Retinal pigment epithelial cell (primary cell): ENCODE results near the gene MAP4.
A peak's percentile ranks its signal among the peaks of the same experiment; 100 is the strongest.

ENCODE experiments used
- DNase-seq: peaks from one replicate; pipeline ENCODE4 v3.0.0-alpha.2; 2010; ENCODE audit warnings: low read depth
- H3K4me3 ChIP-seq: 2 replicates; pipeline ENCODE4 v1.5.1; 2011; ENCODE audit warnings: mild to moderate bottlenecking, low read length, control low read depth, moderate library complexity
- TF ChIP-seq, protein P1 (sequence below): conservative IDR thresholded peaks from 2 replicates; pipeline ENCODE4 v1.5.1; 2011; ENCODE audit warnings: low read depth, low read length, control low read depth, inconsistent platforms

MAP4 gene

DNA sequence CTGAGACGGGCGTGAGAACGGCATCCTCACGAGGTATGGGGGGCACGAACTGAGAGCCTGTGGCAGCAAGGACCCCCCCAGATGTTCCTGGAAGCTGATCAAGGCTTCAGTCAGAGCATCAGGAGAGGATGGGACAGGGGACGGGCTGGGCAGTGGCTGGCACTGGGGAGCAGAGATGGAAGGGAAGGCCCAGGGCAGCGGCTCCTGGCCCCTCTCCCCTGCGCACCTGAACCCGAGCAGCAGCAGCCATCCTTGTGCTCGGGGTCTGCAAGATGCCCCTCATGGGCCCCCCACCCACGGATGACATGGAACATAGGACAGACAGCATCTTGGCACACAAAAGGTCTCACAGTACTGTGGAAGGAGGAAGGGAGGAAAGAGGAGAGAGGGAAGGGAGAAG, 161.9 kb downstream of the MAP4 start:
- TF ChIP-seq, protein P1, sequence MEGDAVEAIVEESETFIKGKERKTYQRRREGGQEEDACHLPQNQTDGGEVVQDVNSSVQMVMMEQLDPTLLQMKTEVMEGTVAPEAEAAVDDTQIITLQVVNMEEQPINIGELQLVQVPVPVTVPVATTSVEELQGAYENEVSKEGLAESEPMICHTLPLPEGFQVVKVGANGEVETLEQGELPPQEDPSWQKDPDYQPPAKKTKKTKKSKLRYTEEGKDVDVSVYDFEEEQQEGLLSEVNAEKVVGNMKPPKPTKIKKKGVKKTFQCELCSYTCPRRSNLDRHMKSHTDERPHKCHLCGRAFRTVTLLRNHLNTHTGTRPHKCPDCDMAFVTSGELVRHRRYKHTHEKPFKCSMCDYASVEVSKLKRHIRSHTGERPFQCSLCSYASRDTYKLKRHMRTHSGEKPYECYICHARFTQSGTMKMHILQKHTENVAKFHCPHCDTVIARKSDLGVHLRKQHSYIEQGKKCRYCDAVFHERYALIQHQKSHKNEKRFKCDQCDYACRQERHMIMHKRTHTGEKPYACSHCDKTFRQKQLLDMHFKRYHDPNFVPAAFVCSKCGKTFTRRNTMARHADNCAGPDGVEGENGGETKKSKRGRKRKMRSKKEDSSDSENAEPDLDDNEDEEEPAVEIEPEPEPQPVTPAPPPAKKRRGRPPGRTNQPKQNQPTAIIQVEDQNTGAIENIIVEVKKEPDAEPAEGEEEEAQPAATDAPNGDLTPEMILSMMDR, result no peak
- no peak for DNase-seq
- no peak overlapping the region for H3K4me3 ChIP-seq

GRCh38 chr3:47852604-47853602, 163.3 kb downstream of the MAP4 start:
- DNase-seq, result no peak
- H3K4me3 ChIP-seq, result no peak overlapping the region
- TF ChIP-seq, protein P1, result peak; percentile 5

GRCh38 chr3:47851888-47852603, 164.2 kb downstream of the MAP4 start:
- TF ChIP-seq, protein P1, result no peak
- no peak for DNase-seq
- no peak overlapping the region for H3K4me3 ChIP-seq

DNA sequence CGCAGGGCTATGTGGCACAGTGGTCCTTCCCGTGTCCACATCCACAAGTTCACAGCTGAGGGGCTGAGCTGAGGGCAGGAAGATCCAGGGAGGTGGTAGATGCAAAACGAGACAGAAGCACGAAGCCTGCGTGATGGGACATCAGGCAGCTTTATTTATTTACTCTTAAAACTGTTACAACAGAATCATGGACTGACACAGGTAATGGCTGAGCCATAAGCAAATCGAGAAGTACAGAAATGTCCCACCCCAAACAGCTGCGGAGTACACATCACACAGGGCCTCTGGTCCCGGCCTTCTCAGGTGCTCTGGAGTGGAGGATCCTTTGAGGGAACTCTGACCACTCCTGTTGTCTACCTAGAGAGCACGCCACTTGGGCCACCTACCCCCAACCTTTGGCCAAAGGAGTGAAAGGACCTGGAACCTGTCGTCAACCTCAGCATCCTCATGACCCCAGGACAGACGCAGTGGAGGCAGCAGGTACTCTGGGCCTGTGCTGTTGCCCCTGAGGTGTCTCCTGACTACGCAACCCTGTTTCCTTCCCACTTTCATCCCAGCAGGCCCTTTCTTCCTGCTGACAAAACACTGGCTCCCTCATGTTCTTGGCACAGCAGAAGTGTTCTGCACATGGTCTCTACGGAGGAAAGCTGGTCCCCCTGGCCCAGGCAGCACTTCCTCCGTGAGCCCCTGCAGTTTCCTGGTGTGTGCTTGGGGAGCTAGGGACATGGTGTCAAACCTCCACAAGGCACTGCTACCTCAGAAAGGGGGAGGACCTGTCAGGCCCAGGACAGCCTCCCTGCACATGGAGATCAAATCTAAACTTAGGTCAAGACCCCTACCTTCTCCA, 165.4 kb downstream of the MAP4 start:
- TF ChIP-seq, protein P1, result no peak
- no peak overlapping the region for H3K4me3 ChIP-seq
- no peak for DNase-seq

DNA sequence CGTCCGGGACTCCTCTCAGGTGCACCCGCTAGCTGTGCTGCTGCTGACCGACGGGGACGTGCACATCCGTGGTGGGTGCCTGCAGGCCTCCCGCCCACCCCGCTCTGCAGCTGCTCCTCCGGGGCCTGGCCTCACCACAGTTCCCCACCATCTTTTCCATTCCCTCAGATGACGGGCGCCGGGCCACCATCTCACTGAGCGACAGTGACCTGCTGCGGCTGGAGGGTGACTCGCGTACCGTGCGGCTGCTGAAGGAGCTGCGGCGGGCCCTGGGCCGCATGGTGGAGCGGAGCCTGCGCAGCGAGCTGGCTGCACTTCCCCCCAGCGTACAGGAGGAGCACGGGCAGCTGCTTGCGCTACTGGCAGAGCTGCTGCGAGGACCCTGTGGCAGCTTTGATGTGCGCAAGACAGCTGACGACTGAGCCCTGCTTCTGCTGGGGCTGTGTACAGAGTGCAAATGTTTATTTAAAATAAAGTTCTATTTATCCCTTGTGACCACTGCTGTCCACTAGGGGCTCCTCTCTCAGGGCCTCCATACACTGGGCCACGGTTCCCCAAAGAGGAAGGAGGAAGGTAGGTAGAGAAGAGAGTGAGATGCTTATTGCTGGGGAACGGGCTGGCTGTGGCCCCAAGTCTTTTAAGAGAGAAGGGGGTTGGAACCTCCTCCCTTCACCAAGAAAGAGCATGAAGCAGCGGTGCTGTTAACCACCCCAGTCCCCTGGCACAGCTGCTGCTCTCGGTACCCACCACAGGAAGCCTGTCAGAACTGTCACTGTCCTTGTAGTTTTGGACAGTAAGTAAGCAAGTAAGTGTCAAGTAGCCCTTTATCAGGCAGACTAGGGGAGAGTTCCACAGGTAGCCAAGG, 166.3 kb downstream of the MAP4 start:
- H3K4me3 ChIP-seq, result no peak overlapping the region
- TF ChIP-seq, protein P1, result peak; percentile 68
- DNase-seq, result no peak

GRCh38 chr3:47849186-47849698, 167.0 kb downstream of the MAP4 start:
- TF ChIP-seq, protein P1, result no peak
- H3K4me3 ChIP-seq, result no peak overlapping the region
- no peak for DNase-seq
